GM18870 (cell line): Measurements from ENCODE around the gene LAMB2.

ENCODE experiments used
- ATAC-seq: cut with Tn5 transposase; IDR thresholded peaks from one replicate; pipeline ENCODE4 v1.9.1; 2021; ENCODE audit warnings: moderate library complexity; ENCODE audit not compliant: unreplicated experiment

Gene LAMB2

DNA sequence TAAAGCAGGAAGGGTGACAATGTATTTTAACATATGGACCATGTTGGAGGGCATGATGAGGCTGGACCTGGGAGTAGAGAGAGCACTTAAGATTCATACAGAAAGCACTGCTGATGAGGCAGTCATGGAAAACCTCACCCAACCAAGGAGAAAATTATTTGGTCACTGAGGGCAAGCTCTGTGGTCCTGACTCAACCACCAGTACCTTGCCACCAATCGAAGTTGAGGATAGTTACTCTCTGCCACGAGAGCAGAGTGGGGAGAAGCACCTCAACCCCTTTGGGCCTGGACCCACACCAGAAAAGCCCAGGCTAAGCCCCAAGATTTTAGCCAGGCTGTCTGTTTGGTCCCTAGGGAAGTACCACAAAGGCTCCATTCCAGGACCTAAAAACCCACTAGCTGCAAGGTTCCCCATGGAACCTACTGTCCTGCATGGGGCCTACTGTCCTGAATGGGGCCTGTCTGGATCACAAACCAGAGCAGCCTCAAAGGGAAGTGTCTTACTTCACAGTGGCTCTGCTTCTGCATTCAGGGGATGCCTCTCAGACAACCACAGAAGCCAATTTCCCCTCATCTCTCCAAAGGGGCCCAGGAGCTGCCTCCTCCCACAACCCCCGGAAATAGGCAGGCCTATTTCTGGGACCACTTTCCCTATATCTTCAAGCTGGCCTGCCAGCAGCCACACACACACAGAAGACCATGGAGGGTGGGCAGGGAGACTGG, 29.1 kb upstream of the LAMB2 start:
- no peak for ATAC-seq

DNA sequence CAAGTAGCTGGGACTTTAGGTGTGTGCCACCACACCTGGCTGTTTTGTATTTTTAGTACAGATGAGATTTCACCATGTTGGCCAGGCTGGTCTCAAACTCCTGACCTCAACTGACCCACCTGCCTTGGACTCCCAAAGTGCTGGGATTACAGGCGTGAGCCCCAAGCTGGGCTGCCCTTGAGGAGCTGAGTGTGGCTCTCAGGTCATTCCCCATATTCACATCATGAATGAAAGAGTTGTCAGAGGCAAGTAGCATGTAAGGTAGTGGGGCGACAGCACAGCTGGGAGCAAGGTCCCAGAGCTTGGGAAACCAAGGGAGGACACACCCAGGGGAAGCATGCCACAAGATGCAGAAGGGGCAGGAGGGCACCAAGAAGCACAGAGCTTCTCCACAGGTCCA, 28.3 kb upstream of the LAMB2 start:
- no peak for ATAC-seq

DNA sequence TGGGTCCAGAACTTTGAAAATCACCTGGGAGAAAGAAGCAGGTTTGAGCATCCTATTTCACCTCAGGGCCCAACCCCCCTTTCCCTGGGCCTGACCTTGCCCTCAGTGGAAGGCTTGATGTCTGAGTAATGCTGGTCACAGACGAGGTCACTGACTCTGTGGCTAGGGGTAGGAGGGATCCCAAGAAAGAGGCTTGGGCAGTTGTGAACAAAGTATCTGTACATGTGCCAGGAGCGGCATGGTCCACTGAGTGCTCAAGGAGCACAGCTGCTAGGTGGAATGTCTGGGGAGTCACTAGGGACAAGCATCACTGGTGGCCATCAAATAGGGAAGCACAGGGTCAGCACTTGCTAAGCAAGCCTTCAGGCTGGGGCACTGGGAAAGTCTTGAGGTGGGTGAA, 25.9 kb upstream of the LAMB2 start:
- ATAC-seq: no peak

DNA sequence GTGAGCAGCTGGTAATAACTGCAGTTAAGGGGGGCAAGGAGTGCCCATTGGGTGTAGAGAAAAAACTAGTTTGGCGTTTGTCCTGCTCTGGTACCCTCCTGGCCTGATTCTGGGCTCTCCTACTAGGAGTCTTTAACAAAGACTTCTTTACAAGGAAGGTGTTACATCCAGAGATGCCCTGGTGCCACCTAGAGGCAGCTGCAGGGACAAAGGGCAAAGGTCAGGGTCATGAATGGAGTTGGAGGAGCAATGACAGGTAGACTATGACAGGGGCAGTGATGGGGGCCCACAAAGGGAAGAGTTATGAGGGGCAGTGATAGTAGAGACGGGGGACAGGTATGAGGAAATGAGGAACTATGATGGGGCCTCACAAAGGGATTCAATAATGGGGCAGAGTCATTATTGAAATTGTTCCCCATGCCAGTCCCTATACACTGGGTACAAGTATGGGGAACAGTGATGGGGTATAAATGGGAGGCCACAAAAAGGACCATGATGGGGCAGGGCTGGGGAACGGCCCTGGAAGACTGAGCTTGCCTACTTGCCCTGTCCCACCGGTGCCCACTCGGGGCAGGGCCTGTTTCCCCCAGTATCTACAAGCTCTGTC, 25.4 kb upstream of the LAMB2 start:
- ATAC-seq: no peak

GRCh38 chr3:49157289-49157688, 24.4 kb upstream of the LAMB2 start:
- ATAC-seq: no peak

DNA sequence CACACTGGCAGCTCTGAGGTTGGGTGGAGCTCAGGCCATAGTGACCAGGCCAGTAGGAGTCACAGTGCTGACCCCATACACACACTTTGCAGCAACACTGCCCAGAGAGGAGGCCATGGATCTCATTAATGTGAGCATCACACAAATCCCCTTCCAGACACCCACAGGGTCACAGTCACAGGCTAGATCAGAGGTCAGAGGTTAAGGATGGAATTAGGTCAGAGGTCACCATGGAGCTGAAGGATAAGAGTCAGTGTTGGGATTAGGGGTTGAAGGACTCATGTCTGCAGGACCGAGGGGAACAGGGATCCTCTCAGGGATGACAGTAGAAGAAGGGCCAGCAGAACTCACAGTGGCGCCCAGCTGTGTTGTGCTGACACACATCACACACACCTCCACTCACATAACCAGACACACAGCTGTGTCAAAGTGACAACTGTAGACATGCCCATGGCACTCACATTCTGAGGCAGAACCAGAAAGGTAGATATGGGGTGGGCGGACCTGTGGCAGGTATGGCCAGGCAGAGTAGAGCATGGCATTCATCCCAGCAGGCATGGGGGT, 20.6 kb upstream of the LAMB2 start:
- ATAC-seq: no peak

DNA sequence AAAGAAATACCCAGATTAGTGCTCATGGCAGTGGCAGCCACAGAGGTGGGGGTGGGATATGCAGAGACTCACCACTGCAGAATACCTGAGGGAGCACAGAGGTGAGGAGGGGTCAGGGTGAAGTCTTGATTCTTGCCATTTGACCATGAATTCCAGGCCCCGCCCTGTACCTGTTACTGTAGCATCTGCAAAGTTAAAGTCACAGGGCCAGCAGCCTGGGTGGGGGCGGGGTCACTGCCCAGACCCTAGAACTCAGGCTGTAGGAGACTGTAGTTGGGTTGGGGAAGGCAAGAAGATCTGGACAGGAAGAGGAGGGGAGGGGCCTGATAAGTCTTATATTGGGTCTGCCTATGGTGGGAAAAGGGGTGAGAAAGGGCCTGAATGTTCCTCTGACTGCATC, 18.8 kb upstream of the LAMB2 start:
- ATAC-seq: no peak

DNA sequence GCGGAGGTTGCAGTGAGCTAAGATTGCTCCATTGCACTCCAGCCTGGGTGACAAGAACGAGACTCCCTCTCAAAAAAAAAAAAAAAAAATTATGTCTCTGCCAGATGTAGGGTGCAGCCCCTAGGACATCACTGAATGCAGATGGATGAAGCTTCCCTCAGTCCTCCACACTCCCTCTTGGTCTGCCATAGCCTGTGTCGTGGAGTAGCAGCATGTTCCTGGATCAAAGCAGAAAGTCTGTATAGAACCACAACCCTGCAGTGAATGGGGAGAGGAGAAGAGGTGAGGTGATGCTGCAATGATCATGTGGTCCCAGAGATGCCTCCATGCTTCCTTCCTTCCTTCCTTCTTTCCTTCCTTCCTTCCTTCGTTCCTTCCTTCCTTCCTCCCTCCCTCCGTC, 15.3 kb upstream of the LAMB2 start:
- ATAC-seq: no peak

- no peak for ATAC-seq
These were observed 7.2 kb upstream of the LAMB2 start for GRCh38 chr3:49140080-49140479.

DNA sequence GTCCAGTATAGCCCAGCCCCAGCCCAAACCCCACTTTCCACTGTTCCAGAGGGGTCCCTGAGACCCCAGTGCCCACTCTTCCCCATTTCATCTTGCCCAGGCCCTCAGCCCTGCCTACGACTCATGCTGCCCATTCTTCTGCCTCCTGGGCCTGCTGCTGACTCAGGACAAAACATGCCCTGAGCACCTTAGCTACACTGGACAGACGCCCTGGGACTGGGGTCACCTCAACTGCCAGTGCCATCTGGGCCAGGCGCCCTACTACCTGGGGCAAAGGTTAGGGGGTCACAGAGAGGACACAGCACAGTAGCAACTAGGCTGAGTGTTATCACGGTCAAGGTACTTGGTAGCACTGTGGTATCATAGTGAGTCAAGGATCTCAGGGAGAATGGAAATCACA, 2.6 kb upstream of the LAMB2 start:
- ATAC-seq: no peak

DNA sequence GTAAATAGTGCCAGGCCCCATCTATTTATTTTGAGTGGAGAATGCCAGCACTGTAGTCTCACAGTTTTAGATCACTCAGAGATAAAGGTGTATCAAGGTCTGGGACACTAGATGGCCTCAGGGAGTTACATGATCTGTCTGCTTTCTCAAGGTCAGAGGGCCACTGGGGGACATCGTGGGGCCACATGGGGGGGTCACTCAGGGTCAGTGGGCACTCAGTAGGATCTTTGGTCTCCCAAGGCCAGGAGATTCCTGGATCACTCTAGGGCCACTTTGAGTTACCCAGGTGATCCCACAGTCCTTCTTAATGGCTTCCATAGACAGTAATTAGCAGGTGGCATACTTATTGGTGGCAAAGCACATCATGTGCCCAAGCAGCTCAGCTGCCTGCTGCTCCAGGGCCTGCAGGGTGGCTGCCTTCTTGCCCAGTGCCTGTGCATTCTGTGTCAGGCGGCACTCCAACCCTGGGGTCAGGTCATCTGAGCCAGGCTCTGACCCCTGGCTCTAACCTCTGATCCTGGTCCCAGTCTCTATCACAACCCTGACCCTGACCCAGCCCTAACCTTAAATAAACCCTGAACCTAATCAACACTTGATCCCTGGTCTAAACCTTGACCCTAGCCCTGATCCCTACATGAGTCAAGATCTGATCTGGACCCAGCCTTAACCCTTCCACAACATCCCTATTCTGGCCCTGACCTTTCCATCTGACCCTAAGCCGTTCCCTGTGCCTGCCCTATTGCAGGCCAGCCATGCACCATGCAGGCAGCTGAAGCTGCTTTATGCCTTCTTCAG, 1.8 kb upstream of the LAMB2 start:
- no peak for ATAC-seq

GRCh38 chr3:49133226-49133951, 539 bp upstream of the LAMB2 start:
- no peak for ATAC-seq

DNA sequence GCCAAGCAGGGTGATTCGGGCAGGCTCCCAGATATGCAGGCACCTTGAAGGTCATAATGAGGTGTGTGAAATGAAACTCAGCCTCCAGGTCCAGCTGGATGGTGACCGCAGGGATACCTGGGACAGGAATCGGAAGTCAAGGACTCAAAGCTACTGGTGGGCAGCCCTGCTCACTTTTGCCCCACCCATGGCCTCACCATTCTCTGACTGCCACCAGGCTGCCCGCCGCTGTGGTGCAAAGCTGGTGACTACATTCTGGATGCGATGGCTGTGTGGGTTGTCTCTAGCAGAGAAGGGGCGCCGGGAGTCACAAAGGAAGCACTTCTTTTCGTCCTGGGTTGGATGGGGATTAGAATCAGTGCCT, 795 bp downstream of the LAMB2 start:
- no peak for ATAC-seq

- no peak for ATAC-seq
These were observed 1.3 kb downstream of the LAMB2 start for GRCh38 chr3:49131576-49131975.

DNA sequence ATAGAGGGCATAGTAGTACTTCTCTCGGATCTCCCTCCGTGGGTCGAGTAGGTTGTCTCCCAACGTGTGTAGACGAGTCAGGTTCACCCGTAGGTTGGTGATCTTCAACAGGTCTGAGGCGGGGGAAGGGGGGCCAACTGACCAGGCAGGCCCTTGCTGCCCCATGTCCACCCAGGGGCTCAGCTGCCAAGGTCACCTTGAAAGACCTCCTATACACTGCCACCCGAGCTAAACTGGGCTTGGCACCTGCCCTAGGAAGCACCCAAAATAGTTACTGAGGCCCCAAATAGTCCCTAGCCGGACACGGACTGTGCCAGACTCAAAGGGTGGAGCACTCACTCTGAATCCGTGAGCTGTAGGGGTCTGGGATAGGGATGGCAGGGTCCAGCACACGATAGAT, 1.8 kb downstream of the LAMB2 start:
- ATAC-seq: no peak

GRCh38 chr3:49124991-49125670, 7.7 kb downstream of the LAMB2 start:
- ATAC-seq: no peak

DNA sequence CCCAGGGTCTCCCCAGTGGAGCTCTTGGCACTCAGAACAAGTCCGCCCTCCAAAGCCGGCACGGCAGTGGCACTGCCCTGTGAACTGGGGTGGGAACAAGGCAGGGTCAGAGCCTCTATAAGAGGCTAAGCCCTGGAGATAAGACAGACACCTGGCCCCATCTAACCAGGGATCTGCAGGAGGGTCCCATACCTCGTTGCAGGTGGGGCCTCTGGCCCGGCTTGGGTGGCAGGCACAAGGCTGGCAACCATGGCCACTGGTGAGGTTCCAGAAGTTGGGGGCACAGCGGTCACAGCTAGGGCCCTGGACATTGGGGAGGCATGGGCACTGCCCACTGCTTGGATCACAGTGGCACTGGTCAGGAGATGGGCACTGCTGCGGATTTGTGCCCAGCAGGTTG, 8.6 kb downstream of the LAMB2 start:
- ATAC-seq: no peak

GRCh38 chr3:49123687-49124086, 9.2 kb downstream of the LAMB2 start:
- ATAC-seq: no peak

DNA sequence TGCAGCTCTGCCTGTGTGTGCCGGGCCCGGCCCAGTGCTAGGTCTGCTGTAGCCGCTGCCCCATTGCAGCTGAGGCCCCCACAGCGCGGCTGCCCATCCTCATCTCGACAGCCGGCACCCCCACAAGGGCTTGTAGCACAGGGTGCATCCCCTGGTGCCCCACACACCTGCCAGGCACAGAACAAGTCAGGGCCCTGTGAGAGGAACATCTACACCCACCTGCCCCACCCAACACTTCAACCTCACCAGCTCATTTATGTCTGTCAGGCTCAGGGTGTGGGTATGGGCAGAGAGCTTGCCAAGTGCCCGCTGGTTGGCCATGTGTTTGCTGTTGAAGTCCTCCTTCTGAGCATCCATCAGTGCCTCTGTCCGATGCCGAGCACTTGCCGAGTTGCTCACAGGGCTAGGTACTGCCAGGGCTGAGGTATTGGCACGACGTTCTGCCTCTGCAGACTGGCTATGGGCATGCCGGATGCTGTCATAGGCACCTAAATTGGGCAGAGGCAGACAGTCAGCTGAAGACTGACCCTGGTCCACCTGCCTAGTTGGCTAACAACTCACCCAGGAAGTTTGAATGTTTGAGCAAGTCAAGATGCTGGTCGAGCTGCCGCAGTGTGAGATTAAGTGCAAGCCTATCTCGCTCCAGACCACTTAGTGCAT, 9.8 kb downstream of the LAMB2 start:
- no peak for ATAC-seq

- ATAC-seq: no peak
These were observed 10.4 kb downstream of the LAMB2 start for GRCh38 chr3:49122451-49122850.
